BE2C (cell line): ENCODE measurements around the gene VPS26A. TPM values are rescaled to one million over a fixed set of nuclear protein-coding genes. Genes with fewer than 3 reads are reported as not detected.
A peak's percentile ranks its signal among the peaks of the same experiment; 100 is the strongest.

Source experiments
- DNase-seq: peaks from one replicate; pipeline ENCODE4 v3.0.0-alpha.2; 2020
- H3K27me3 ChIP-seq: fragments of 250-450 bp; sonication (Bioruptor Pico); 2 replicates; pipeline ENCODE4 v1.5.1; 2020; ENCODE audit warnings: mild to moderate bottlenecking
- H3K36me3 ChIP-seq: fragments of 250-450 bp; sonication (Bioruptor Pico); 2 replicates; pipeline ENCODE4 v1.5.1; 2020; ENCODE audit warnings: mild to moderate bottlenecking
- H3K4me1 ChIP-seq: fragments of 250-450 bp; sonication (Bioruptor Pico); 2 replicates; pipeline ENCODE4 v1.5.1; 2020
- H3K4me3 ChIP-seq: 2 replicates; pipeline ENCODE4 v1.5.1; 2011; ENCODE audit warnings: low read depth, low read length
- H3K9me3 ChIP-seq: fragments of 250-450 bp; sonication (Bioruptor Pico); 2 replicates; pipeline ENCODE4 v1.5.1; 2020
- CTCF ChIP-seq: IDR thresholded peaks from 2 replicates; pipeline ENCODE4 v1.5.1; 2012; ENCODE audit warnings: mild to moderate bottlenecking, low read depth, low read length
- polyA plus RNA-seq: library from polyadenylated mRNA; unstranded; fragments of >200 nt; gene quantifications from one replicate; pipeline ENCODE4 v1.2.1, GENCODE V29; 2012; ENCODE audit warnings: low read depth, missing spikeins; ENCODE audit not compliant: insufficient read length, insufficient read depth

The VPS26A gene
- 21.3 TPM for polyA plus RNA-seq

GRCh38 chr10:69123747-69124562 lies at the start of gene VPS26A:
VPS26A (plus strand) TSS chr10:69124178; CDS start chr10:69124278, 100 bp downstream.
- DNase-seq = peak; percentile 99
- Histone ChIP-seq H3K27me3 (no peaks in the 10 kb centered on the region), H3K36me3 (no peaks in the 10 kb centered on the region), H3K9me3 (no peaks in the 10 kb centered on the region), H3K4me3 (peak within 1 kb of the TSS; percentile 88), H3K4me1 (no peaks in the 10 kb centered on the region)
- TF ChIP-seq CTCF = 0 out of 2 replicates have a peak, but pooled peaks have one; percentile 36

DNA sequence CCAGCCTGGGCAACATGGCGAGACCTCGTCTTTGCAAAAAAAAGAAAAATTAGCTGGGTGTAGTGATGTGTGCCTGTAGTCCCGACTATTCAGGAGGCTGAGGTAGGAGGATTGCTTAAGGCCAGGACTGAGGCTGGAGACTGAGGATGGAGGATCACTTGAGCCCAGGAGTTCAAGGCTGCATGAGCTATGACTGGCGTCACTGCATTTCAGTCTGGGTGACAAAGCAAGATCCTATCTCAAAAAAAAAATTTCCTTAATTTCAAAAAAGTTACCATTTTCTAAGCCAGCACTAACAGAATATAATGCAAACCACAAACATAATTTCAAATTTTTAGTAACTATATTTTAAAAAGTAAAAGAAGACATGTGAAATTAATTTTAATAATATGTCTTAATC lies 49.4 kb upstream of the VPS26A start:
- no peaks in the 10 kb centered on the region for H3K4me1 ChIP-seq
- TF ChIP-seq CTCF = no peak
- no peaks in the 10 kb centered on the region for H3K36me3 ChIP-seq
- H3K9me3 ChIP-seq = no peaks in the 10 kb centered on the region
- H3K27me3 ChIP-seq = no peaks in the 10 kb centered on the region
- H3K4me3 ChIP-seq = no peak overlapping the region
- DNase-seq = no peak

GRCh38 chr10:69075431-69075830 lies 48.5 kb upstream of the VPS26A start:
- H3K27me3 ChIP-seq = no peaks in the 10 kb centered on the region
- no peak overlapping the region for H3K4me3 ChIP-seq
- H3K9me3 ChIP-seq = no peaks in the 10 kb centered on the region
- no peaks in the 10 kb centered on the region for H3K4me1 ChIP-seq
- H3K36me3 ChIP-seq = no peaks in the 10 kb centered on the region
- no peak for DNase-seq
- no peak for TF ChIP-seq CTCF

- Histone ChIP-seq H3K4me1 (no peaks in the 10 kb centered on the region), H3K4me3 (no peak overlapping the region), H3K27me3 (no peaks in the 10 kb centered on the region), H3K36me3 (no peaks in the 10 kb centered on the region), H3K9me3 (no peaks in the 10 kb centered on the region)
- no peak for TF ChIP-seq CTCF
- no peak for DNase-seq
Measured at GRCh38 chr10:69078311-69078710, 45.7 kb upstream of the VPS26A start.

DNA sequence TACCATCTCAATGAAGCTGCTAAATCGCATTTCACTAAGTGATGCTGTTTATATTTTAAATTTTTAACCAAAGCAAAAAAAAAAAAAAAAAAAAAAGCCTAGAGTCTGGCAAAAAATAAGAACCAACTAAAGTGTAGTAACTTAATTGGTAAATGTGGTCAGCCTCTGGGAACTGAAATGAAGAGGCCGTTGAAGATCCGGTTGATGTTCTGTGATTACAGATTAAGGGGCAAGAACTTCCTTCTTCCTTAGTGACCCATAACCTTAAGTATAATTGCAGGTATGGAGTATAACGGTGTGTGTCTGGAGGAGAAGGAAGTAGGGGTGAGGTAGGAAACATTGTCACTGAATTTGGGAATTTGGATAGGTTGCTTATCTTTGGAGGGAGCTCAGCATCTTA lies 43.8 kb upstream of the VPS26A start:
- no peaks in the 10 kb centered on the region for H3K27me3 ChIP-seq
- no peak for DNase-seq
- no peak for TF ChIP-seq CTCF
- H3K9me3 ChIP-seq = no peaks in the 10 kb centered on the region
- no peaks in the 10 kb centered on the region for H3K36me3 ChIP-seq
- H3K4me1 ChIP-seq = no peaks in the 10 kb centered on the region
- H3K4me3 ChIP-seq = no peak overlapping the region

GRCh38 chr10:69086001-69086509 lies 37.9 kb upstream of the VPS26A start:
- Histone ChIP-seq H3K9me3 (no peaks in the 10 kb centered on the region), H3K4me1 (no peaks in the 10 kb centered on the region), H3K36me3 (no peaks in the 10 kb centered on the region), H3K4me3 (no peak overlapping the region), H3K27me3 (no peaks in the 10 kb centered on the region)
- DNase-seq = no peak
- TF ChIP-seq CTCF = no peak
